ENCODE results near the gene GID8. TPM values are rescaled to one million over a fixed set of nuclear protein-coding genes. Genes with fewer than 3 reads are reported as not detected.

Gene GID8
- total and polyA plus RNA-seq, 2 of the 13 experiments (the other 11 are each of a cell fraction or from before 2014, with no cell fraction given): 39.6 to 59.8 TPM

- no peak for TF ChIP-seq ZNF142 (CRISPR knock-in tag; IDR thresholded peaks at IDR 0.05)
- no peak for TF ChIP-seq RAD51 (IDR thresholded peaks at IDR 0.05; ENCODE audit: borderline replicate concordance)
- peak; percentile 36 for TF ChIP-seq AGO2 (optimal IDR thresholded peaks at IDR 0.05; ENCODE audit: low read depth, low read length)
- no peak for TF ChIP-seq NR2F6 (IDR thresholded peaks at IDR 0.05)
- TF ChIP-seq NR2F6 (CRISPR knock-in tag; IDR thresholded peaks at IDR 0.05): 0 out of 2 replicates have a peak, but pooled peaks have one; percentile 1
- no peak for TF ChIP-seq TFAP4 (IDR thresholded peaks at IDR 0.05; ENCODE audit: borderline replicate concordance, low read depth)
- TF ChIP-seq MLX (CRISPR knock-in tag; IDR thresholded peaks at IDR 0.05): no peak
- TF ChIP-seq REL (CRISPR knock-in tag; conservative IDR thresholded peaks at IDR 0.05): 0 out of 2 replicates have a peak, but pooled peaks have one; percentile 41
- TF ChIP-seq EHMT2 (IDR thresholded peaks at IDR 0.05; ENCODE audit: borderline replicate concordance, low read depth, low read length): no peak
- TF ChIP-seq CBFB (CRISPR knock-in tag; IDR thresholded peaks at IDR 0.05): no peak; the same call in 1 of the 2 replicates
- no peak for TF ChIP-seq TFDP2 (CRISPR knock-in tag; IDR thresholded peaks at IDR 0.05)
- TF ChIP-seq ZNF781 (CRISPR knock-in tag; IDR thresholded peaks at IDR 0.05; ENCODE audit: borderline replicate concordance, not compliant biosample characterization): no peak
- TF ChIP-seq DBP (CRISPR knock-in tag; IDR thresholded peaks at IDR 0.05; ENCODE audit: not compliant biosample characterization): no peak
- 0 out of 2 replicates have a peak, but pooled peaks have one; percentile 16 for TF ChIP-seq PBX2 (CRISPR knock-in tag; IDR thresholded peaks at IDR 0.05)
- TF ChIP-seq MIXL1 (CRISPR knock-in tag; IDR thresholded peaks at IDR 0.05): no peak
Measured at GRCh38 chr20:62970307-62971210, 32.6 kb downstream of the GID8 start (continued).
